Stomach smooth muscle (tissue), 2 donors: ENCODE measurements around the gene CBX5.
A peak's percentile ranks its signal among the peaks of the same experiment; 100 is the strongest.
"Not testable (repeated sequence)": the region's sequence is repeated elsewhere in the genome, so short reads cannot be mapped to it uniquely, and the experiment has no call there.

Experiments
- H3K27ac ChIP-seq: one replicate; pipeline ENCODE4 v1.7.0; 2013; ENCODE audit warnings: mild to moderate bottlenecking, low read length, inconsistent platforms
- H3K27me3 ChIP-seq, 2 donors: one replicate each; pipeline ENCODE4 v1.7.0; 2013; ENCODE audit warnings: low read length in 2 of 2; ENCODE audit not compliant: insufficient read depth in 2 of 2, control insufficient read depth in 1 of 2
- H3K36me3 ChIP-seq, 2 donors: one replicate each; pipeline ENCODE4 v1.7.0; 2013; ENCODE audit warnings: low read length in 2 of 2; ENCODE audit not compliant: control insufficient read depth in 2 of 2, insufficient read depth in 2 of 2
- H3K4me1 ChIP-seq: one replicate; pipeline ENCODE4 v1.7.0; 2013; ENCODE audit warnings: low read length; ENCODE audit not compliant: control insufficient read depth, insufficient read depth
- H3K4me3 ChIP-seq, 2 donors: one replicate each; pipeline ENCODE4 v1.7.0; 2013; ENCODE audit warnings: low read length in 2 of 2
- H3K9ac ChIP-seq, 2 donors: one replicate each; pipeline ENCODE4 v1.7.0; 2013; ENCODE audit warnings: low read length in 2 of 2, mild to moderate bottlenecking in 1 of 2
- H3K9me3 ChIP-seq, 2 donors: one replicate each; pipeline ENCODE4 v1.7.0; 2013; ENCODE audit warnings: low read length in 2 of 2; ENCODE audit not compliant: control insufficient read depth in 2 of 2
- donor health status: healthy.
- donor health status: Pancreatic carcinoma.

The CBX5 gene

DNA sequence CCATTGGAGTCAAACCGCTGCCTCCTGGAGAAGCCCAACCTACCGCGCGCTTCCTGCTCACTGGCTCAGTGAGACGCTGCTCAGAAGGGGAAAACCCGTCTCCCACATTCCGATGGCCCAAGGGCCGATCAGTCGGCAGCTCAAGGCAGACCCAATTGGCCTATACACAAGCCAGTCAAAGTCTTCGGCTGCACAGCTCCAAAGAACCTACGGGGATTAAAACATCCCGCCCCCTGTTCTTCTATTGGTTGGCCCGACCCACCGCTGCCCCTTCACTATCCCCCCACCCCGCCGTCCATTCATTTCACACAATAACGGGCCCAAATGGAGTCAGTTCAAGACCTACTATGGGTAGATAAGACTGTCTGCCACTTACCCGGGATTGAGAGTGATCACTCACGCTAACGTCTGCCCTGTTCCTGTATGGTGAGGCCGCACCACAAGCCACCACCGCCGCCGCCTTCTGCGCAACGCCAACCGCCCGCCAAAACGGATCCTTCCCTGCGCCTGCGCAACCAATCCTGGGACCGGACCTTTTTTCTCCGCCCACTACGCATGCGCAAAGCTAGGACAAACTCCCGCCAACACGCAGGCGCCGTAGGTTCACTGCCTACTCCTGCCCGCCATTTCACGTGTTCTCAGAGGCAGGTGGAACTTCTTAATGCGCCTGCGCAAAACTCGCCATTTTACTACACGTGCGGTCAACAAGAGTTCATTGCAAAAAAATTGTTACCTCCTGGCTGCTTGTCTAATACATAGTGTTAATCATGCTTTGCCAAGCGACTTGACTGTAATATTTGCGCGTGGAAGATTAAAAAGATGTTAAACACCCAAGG is at the start of gene CBX5:
Gene CBX5 (minus strand): TSS at position 491 of the 836 bp plus-strand sequence. CDS start 22,472 bp downstream, outside the sequence.
- Histone ChIP-seq H3K9ac (peak within 1 kb of the TSS; percentile 96 to 98), H3K4me1 (peaks cover 32% of the 10 kb centered on the region), H3K4me3 (peak within 1 kb of the TSS; percentile 86 to 100), H3K9me3 (no peaks in the 10 kb centered on the region), H3K27ac (peak within 1 kb of the TSS; percentile 91), H3K27me3 (no peaks in the 10 kb centered on the region), H3K36me3 (peaks cover 21 to 30% of the 10 kb centered on the region in 2 donors)

DNA sequence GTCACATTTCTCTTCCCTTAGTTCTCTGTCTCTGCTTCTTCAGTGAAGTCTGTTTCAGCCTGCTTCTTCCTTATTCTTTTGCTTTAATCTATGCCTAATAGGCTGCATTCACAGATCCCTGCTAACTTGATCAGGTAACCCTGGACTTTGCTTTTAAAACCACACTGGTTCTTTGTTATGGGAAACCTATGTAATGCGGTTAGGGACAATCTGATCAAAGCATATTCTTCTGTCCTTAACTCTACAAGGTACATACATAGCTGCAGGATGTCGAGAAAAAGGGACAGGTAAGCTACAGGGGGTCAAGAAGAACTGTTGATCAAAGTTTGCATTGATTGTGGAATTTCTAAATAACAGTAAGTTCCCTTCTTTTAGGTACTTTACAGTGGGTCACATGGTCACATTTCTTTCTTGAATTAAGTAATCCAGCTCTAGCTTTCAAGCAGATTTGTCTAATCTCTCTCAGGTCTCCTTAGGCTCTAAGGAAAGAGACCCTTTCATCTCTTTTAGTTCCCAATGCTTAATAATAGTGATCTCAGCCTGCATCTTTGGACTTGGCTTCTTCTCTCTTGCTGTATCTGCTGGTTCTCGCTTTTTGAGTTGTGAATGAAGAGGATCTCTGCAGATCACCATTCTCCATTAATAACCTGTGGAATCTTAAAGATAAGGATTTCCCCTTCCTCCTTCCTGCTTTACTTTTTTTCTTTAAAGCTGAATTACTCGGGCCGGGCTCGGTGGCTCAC is 48.8 kb upstream of the CBX5 start:
- Histone ChIP-seq H3K4me1 (peaks cover 12% of the 10 kb centered on the region), H3K9me3 (no peaks in the 10 kb centered on the region), H3K27ac (no peak overlapping the region), H3K4me3 (no peak overlapping the region), H3K27me3 (no peaks in the 10 kb centered on the region), H3K9ac (no peak overlapping the region), H3K36me3 (peaks cover 0 to 3% of the 10 kb centered on the region in 2 donors)

DNA sequence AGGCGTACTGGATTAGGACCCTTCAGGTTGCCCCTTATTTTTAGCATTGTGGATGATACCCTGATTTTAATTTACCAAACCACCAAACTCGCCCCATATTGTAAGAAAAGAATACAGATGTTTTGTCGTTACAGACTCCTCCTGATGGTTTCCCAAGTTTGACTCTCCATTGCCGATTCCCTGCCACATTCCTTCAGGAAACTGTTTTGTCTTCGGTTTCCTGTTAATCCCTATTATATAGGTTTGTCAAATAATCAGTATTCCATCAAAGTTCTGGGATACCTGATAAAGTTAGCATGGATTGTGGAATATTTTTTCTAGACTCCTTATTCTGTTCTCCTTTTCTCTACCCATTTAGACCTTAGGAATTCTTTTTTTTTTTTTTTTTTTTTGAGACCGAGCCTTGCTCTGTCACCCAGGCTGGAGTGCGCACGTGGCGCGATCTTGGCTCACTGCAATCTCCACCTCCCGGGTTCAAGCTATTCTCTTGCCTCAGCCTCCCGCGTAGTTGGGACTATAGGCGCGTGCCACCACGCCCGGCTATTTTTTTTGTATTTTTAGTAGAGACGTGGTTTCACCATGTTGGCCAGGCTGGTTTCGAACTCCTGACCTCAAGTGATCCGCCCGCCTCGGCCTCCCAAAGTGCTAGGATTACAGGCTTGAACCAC is 45.7 kb upstream of the CBX5 start:
- H3K36me3 ChIP-seq, H3K9me3 ChIP-seq: not testable (repeated sequence)
- H3K9ac ChIP-seq, result peak overlapping the region; percentile 92 to 98

DNA sequence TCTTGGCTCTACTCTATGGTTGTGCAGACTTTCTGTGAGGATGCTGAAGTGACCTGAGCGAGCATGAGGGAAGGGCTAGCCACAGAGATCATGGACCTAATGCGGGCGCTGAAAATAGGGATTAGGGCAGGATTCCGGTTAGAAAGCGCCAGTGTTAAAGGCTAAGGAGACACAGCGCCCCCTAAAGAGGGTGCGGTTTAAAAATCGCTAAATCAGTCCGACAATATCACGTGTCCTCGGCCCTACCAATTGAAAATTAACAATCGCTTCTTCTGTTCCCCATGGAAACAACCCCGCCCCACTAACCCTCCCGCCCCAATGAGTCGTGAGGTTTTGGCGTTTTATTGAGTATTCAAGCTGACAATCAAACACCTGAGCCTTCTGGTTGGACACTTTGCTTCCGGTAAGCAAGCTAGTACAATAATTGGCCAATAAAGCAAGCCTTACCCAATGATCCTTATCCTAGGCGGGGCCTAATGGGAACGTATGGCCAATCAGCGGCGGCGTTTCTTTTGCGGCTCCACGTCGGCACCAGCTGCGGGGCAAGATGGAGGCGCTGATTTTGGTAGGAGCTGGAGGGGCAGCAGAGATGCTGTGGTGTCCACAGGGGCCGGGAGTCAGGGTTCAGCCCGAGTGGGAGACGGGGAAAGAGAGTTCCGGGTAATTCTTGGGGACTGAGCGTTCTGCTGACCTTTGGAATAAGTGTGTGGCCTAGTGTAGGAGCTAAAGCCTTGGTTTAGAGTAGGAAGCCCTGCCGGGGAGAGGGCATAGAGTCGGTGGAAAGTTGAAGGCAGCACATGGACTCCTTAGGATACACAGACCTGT is 44.9 kb upstream of the CBX5 start, which contains the start of gene COPZ1:
Gene COPZ1 (plus strand): TSS at position 515 of the 825 bp plus-strand sequence. CDS start 33 bp downstream, at position 548.
- Histone ChIP-seq H3K27ac (peak within 1 kb of the TSS; percentile 82), H3K9ac (peak within 1 kb of the TSS; percentile 92 to 98), H3K4me3 (peak within 1 kb of the TSS; percentile 89 to 98), H3K27me3 (no peaks in the 10 kb centered on the region), H3K9me3 (no peaks in the 10 kb centered on the region), H3K4me1 (peaks cover 9% of the 10 kb centered on the region), H3K36me3 (no peaks in the 10 kb centered on the region)

More for the DNA sequence above, 45.7 kb upstream of the CBX5 start:
- Histone ChIP-seq H3K27ac (peak overlapping the region; percentile 82), H3K4me3 (peak overlapping the region; percentile 89 to 98), H3K4me1 (peaks cover 12% of the 10 kb centered on the region)
- not testable (repeated sequence) for H3K27me3 ChIP-seq

DNA sequence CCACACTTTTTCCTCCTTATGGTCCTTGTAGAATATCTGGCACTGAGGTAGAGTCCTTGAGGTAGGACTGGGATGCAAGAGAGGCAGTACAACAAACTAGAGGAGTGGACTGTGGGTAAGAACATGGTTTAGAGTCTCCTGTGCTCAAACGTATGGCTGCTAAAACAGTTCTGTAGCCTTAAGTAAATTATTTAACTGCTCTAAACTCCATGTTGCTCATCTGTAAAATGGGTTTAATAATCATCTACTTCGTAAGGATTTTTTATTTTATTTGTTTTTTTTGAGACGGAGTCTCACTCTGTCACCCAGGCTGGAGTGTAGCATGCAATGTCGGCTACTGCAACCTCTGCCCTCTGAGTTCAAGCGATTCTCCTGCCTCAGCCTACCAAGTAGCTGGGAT is 41.4 kb upstream of the CBX5 start:
- no peaks in the 10 kb centered on the region for H3K36me3 ChIP-seq
- H3K9me3 ChIP-seq, result no peaks in the 10 kb centered on the region
- H3K27me3 ChIP-seq, result no peaks in the 10 kb centered on the region
- no peak overlapping the region for H3K27ac ChIP-seq
- H3K4me1 ChIP-seq, result peaks cover 4% of the 10 kb centered on the region
- no peak overlapping the region for H3K4me3 ChIP-seq
- no peak overlapping the region for H3K9ac ChIP-seq

DNA sequence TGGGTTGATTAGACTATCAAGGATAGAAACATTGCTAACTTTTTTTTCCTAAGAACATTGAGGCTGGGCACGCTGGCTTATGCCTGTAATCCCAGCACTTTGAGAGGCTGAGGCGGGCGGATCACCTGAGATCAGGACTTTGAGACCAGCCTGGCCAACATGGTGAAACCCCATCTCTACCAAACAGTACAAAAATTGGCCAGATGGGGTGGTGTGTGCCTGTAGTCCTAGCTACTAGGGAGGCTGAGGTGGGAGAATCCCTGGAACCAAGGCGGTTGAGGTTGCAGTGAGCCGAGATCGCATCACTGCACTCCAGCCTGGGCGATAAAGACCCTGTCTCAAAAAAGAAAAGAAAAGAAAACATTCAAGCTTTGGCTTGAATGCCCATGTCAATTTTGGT is 32.4 kb upstream of the CBX5 start:
- H3K36me3 ChIP-seq, H3K9ac ChIP-seq, H3K4me1 ChIP-seq, H3K27me3 ChIP-seq, H3K27ac ChIP-seq, H3K9me3 ChIP-seq, H3K4me3 ChIP-seq: not testable (repeated sequence)

DNA sequence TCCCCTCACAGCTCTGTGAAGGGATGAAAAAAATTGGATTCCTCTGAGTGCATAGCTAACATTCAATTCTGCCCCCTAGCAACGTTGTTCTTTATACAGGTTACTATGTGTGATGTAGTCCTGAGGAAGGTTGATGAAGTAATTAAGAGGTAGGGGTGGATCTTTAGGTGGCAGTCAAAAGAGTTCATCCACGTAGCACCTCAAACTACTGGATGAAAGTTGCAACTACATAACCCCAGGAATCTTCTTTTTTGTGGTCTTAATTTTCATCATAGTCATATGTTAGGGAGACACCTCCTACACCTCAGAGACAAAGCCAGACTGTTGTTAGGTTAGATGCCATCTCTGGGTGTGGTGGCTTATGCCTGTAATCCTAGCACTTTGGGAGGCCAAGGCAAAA is 31.1 kb upstream of the CBX5 start:
- Histone ChIP-seq H3K4me3 (no peak overlapping the region), H3K9me3 (no peaks in the 10 kb centered on the region), H3K9ac (no peak overlapping the region), H3K36me3 (no peaks in the 10 kb centered on the region), H3K4me1 (no peaks in the 10 kb centered on the region), H3K27ac (no peak overlapping the region), H3K27me3 (peaks cover 0 to 2% of the 10 kb centered on the region in 2 donors)

DNA sequence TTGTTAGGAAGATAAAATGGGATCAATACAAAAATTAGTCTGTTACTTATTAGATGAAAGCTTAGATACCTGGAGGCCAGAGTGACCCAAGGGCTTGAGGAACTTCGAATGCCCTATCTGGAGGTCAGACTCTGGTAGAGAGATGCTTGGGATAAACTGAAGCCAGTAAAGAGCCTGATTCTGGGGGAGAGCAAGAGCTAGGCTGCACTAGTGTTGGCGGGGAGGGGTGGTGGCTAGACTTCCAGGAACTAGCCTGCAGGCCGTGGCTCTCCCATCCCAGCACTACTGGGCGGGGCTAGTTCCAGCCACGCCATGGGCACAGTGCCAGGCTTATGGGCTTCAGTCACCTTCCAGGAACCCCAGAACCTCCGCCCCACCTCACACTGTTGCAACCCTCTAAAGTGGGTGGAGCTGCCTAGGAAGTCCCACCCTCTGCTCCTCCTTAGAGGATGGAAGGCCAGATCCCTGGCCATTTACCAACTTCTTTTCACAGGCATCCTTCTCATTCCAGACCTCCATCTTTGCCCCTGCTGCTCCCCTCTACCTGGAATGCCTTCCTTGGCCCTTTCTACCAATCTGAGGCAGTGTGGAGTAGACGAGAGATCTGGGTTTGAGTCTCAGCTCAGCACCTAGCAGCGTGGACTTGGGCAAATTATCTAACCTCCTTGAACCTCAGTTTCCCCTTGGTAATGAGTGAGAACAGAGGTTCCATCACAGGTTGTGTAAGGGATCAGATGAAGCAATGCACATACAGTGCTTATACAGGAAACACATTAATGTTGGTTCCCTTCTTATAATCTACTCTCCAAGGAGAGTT is 27.2 kb upstream of the CBX5 start:
- Histone ChIP-seq H3K9ac (no peak overlapping the region), H3K4me3 (no peak overlapping the region), H3K9me3 (no peaks in the 10 kb centered on the region), H3K36me3 (no peaks in the 10 kb centered on the region), H3K4me1 (no peaks in the 10 kb centered on the region), H3K27ac (no peak overlapping the region), H3K27me3 (peaks cover 6 to 8% of the 10 kb centered on the region in 2 donors)

DNA sequence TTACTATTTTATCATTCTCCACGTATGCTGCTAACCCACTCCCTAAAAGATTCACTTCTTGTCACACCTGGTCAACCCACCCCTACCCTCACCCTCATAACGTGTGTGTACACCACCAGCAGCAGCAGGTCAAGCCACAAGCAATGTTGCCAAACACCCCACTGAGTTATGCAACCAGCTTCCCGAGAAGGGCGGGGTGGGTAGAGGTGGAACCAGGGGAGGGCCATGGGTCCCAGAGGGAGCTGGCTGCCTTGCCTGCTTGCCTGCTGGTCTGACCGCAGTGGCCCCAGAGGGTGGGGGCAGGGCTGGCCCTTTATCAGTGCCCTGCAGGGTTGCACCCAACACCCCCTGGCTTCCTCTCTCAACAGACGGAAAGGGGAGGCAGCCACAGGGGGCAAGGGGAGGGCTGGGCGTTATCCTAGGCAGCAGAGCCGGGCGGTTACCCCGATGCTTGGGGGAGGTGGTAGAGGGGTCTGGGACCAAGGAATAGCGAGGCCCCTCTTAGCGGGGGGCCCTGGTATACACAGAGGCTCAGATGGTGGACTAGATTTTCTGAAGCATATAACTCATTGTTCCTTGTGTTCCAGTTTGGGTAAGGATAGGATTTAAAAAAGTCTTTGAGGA is 24.4 kb upstream of the CBX5 start:
- no peaks in the 10 kb centered on the region for H3K9me3 ChIP-seq
- H3K4me3 ChIP-seq, result no peak overlapping the region
- peaks cover 3% of the 10 kb centered on the region for H3K4me1 ChIP-seq
- H3K9ac ChIP-seq, result no peak overlapping the region
- no peaks in the 10 kb centered on the region for H3K36me3 ChIP-seq
- peaks cover 24 to 25% of the 10 kb centered on the region in 2 donors for H3K27me3 ChIP-seq
- no peak overlapping the region for H3K27ac ChIP-seq
